Right ventricle myocardium inferior (tissue), 1 donor: Measurements from ENCODE around the gene RXYLT1. TPM values are rescaled to one million over a fixed set of nuclear protein-coding genes. Genes with fewer than 3 reads are reported as not detected.

Source experiments
- ATAC-seq: fragments of 200-7000 bp; cut with Tn5 transposase; one replicate; pipeline ENCODE4 v1.9.1; 2020; ENCODE audit warnings: mild to moderate bottlenecking, moderate library complexity
- DNase-seq: peaks from one replicate; pipeline ENCODE4 v3.0.0; 2021; ENCODE audit errors: missing footprints
- intact Hi-C: fragments of 100-400 bp; cut with DNase I; formaldehyde crosslinking; loops from one replicate; pipeline ENCODE4 v1.11.0; 2022
- total RNA-seq: library from RNA; stranded (reverse); fragmentation: NEBNext Ultra II Directional; extraction: Animal tissue kit (Norgen Biotek cat#: 25700); gene quantifications from one replicate; pipeline ENCODE4 v1.2.1, GENCODE V29; 2021
- donor health status: DM: no; HTN: yes; CAD: no; lungs with severe emphysema.

Gene RXYLT1
- total RNA-seq, 1 donor from 2014 or later: 13.9 TPM

DNA sequence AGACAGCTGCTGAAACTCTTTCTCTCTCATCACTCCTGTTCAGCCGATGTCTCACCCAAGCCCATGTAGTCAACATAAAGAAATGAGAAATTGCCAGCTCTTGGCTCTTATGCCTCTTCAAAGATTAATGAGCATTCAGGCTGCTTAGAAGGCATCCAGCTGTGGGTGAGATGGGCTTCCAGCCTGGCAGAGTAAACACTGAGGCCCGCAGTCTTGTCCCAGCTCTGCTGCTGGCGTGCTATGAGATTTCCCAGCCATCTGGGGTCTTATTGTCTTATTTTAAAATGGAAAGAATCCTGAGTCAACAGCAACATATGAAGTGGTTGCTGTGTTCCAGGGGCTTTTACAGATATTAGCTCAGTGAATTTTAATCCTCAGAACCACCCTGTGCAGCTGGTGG is 12.6 kb downstream of the RXYLT1 start:
- intact Hi-C loops: no loop called here
- DNase-seq (no peak), ATAC-seq (no peak)

DNA sequence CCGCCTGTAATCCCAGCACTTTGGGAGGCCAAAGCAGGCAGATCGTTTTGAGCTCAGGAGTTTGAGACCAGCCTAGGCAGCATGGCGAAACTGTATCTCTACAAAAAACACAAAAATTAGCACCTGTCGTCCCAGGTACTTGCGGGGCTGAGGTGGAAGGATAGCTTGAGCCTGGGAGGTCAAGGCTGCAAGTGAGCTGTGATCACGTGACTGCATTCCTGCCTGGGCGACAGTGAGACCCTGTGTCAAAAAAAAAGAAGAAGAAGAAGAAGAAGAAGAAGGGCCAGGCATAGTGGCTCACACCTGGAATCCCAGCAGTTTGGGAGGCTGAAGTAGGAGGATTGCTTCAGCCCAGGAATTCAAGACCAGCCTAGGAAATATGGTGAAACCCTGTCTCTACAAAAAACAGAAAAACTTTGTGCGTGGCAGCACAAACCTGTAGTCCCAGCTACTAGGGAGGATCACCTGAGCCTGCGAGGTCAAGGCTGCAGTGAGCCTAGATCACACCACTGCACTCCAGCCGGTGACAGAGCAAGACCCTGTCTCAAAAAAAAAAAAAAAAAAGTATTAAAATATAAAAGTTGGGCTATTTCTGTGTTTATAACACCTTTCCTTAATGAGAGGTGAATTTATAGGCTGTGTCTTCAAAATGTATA is 15.5 kb downstream of the RXYLT1 start:
- intact Hi-C loops: no loop called here
- ATAC-seq (no peak), DNase-seq (no peak)

DNA sequence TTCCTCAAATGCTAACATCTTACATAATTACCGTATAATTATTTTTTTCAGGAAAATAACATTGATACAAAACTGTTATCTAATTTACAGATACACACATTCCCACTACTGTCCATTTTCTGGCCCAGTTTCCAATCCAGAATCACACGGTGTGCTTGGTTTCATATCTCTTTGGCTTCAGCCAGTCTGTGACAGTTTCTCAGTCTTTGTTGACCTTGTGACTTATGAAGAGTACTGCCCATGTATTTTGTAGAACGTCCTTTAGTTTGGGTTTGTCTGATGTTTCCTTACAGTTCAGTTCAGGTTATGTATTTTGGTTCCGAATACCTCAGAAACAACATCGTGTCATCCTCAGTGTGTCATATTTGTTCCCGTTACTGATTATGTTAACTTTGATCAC is 16.2 kb downstream of the RXYLT1 start:
- DNase-seq (no peak), ATAC-seq (no peak)
- intact Hi-C loops: no loop called here

DNA sequence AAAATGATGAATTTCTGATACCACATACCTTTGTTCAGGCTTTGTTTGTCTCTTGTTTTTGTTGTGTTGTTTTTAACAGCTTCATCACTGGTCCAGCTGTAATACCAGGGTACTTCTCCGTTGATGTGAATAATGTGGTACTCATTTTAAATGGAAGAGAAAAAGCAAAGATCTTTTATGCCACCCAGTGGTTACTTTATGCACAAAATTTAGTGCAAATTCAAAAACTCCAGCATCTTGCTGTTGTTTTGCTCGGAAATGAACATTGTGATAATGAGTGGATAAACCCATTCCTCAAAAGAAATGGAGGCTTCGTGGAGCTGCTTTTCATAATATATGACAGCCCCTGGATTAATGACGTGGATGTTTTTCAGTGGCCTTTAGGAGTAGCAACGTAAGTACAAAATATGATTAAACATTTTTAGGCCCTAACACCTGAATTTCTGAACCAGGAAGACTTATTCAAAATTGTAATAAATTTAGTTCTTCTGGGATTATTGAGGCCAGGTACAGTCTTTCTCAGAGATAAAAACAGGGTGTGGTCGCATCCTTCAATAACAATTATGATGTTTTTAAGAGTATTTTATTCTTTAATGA is 22.4 kb downstream of the RXYLT1 start:
- intact Hi-C loops: loop anchor here (5.0 to 10.0 kb wide), 2 partner anchors 130 to 377 kb away; no protein-coding TSS in a partner anchor
- DNase-seq: no peak
- no peak for ATAC-seq

DNA sequence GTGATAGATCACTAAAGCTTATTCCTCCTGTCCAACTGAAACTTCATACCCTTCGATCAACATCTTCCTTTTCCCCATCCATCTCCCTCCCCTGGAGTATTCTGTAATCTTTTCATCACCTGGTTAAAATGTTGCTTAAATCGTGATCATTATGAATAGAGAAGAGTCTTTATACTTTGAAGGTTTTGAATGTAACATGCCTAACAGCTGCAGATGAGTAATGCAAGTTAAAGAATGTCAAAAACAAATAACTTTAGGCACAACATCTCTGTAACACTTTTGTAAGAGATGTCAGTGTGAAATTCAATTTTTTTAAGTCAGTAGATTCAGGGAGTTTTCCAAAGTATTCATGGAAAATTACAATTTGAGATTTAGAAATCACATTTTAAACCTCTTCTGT is 25.0 kb downstream of the RXYLT1 start:
- DNase-seq (no peak), ATAC-seq (no peak)
- intact Hi-C loops: loop anchor here (5.0 to 10.0 kb wide), 3 partner anchors 132 to 702 kb away; no protein-coding TSS in a partner anchor

DNA sequence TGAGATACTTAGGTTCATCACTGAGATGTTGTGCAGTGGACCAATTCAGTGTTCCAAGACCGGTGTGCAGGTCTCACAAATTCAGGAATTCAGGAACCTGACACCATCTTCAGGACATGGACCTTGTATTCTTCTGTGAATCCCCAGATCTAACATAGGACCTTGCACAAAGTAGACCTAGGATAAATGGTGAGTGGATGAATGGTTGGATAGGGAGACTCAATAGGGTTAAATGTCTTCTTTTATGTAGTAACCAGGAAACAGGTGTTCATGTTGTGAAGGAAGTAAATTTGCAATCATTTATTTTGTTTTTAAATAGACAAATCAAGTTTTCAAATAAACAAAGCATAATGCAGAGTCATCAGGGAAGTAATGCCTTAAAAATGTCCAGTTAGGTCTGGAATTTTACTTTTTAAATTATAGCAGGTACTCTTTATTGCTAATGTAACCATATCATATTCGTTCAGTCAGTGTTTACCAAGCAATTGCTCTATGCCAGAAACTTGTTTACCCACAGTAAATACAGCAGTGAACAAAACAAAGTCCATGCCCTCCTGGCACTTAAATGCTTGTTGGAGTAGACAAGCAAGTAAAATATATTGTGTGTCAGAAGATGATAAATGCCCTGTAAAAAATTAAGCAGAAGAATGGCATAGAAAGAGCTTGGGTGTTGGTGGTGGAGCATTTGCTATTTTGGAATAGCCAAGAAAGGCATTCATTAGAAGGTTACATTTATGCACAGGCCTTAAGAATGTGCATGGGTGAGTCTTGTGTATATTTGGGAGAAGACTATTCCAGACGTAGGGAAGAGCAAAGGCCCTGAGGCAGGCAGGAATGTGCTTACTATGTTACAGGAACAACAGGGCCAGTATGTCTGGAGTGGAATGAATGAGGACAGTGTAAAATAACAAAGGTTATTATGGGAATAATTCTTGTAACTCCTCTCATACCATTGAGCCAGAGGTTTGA is 26.3 kb downstream of the RXYLT1 start:
- intact Hi-C loops: loop anchor here (5.0 to 10.0 kb wide), 2 partner anchors 381 to 704 kb away; no protein-coding TSS in a partner anchor
- DNase-seq: no peak
- no peak for ATAC-seq

DNA sequence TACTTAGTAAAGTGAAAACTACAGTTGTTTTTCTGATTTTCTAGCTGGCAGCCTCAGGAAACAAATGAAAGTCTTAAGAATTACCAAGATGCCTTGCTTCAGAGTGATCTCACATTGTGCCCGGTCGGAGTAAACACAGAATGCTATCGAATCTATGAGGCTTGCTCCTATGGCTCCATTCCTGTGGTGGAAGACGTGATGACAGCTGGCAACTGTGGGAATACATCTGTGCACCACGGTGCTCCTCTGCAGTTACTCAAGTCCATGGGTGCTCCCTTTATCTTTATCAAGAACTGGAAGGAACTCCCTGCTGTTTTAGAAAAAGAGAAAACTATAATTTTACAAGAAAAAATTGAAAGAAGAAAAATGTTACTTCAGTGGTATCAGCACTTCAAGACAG is 28.9 kb downstream of the RXYLT1 start:
- DNase-seq: no peak
- no peak for ATAC-seq

DNA sequence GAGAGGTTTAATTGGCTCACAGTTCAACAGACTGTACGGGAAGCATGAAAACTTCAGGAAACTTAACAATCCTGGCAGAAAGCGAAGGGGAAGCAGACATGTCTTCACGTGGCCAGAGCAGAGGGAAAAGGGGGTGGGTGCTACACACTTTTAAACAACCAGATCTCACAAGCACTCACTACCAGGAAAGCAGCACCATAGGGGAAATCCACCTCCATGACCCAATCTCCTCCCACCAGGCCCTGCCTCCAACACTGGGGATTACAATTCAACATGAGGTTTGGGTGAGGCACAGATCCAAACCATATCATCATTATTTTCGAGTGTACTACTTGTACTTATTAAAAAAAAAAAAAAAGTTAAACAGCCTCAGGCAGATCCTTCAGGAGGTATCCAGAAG is 29.9 kb downstream of the RXYLT1 start:
- no peak for DNase-seq
- no peak for ATAC-seq
- intact Hi-C loops: loop anchor here (5.0 to 10.0 kb wide), 2 partner anchors 385 to 707 kb away; no protein-coding TSS in a partner anchor

More for the DNA sequence above, 28.9 kb downstream of the RXYLT1 start:
- intact Hi-C loops: loop anchor here (5.0 to 10.0 kb wide), 2 partner anchors 384 to 706 kb away; no protein-coding TSS in a partner anchor

DNA sequence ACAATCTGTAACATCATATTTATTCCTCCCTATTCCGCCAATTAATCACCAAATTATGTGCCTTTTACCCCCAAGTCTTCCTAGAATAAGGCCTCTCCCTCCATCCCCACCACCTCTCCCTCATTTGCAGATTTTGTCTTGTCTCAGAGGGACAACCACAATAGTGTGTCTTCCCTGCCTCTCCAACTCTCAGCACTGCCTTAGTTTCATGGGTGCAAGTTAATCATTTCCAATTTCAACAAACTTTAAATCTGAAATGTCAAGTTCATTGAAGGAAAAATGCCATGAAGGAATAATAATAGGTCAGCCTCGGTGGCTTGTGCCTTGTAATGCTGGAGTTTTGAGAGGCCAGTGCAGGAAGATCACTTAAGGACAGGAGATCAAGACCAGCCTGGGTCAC is 31.6 kb downstream of the RXYLT1 start:
- no peak for ATAC-seq
- no peak for DNase-seq
- intact Hi-C loops: no loop called here

DNA sequence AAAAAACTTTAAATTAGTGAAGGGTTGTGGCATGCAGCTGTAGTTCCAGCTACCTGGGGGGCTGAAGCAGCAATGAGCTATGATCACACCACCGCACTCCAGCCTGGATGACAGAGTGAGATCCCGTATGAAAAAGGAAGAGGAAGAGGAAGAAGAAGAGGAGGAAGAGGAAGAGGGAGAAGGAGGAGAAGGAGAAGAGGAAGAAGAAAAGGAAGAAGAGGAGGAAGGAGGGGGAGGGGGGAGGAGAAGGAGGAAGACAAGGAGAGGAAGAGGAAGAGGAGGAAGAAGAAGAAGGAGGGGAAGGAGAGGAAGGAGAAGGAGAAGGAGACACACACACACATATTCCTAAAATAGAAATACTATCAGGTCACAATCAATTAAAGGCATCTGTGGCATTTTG is 32.0 kb downstream of the RXYLT1 start:
- DNase-seq (no peak), ATAC-seq (no peak)
- intact Hi-C loops: no loop called here

DNA sequence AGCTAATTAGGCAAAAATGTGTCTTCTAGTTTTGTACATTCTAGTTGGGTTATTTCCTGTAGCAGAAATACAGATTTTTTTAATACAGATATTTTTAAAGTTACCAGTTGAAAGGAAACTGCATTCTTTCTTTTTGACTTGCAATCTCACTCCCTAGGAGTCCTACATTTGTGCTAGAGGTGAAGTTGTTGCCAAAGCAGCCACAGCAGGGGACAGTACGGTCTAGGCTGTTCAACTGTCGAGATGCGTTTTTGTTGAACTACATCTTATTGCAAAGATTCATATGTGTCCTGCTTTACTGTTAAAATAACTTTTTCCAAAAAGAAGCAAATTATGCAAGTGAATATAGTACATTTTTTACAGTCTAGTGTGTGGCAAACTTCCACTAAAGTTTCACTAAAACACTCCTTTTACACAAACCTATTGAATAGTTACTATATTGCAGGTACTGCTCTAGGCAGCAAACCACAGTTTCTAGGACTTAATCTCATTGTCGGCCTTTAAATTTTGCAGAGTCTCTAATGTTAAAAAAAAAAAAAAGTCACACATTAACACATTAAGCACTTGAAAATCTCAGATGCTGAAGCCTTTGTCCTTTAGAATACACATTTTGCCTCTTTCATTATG is 34.5 kb downstream of the RXYLT1 start:
- intact Hi-C loops: no loop called here
- DNase-seq (no peak), ATAC-seq (no peak)

DNA sequence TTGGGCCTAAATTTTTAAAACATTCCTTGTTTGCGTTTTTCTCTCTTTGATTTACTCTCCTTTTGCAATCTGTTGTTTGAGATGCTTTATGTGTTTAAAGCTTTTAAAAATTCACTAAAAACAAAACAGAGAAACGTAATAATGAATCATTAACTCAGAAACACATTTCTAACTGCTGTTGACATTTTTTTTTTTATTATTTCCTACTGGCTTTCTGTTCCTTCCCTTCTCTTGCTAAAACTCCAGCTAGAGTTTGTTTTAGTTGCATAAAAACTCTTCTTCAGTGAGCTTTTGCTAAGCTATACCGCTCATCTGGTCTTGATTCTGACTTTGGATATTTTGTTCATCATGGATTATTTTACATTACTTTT is 35.8 kb downstream of the RXYLT1 start:
- ATAC-seq: no peak
- intact Hi-C loops: no loop called here
- no peak for DNase-seq

DNA sequence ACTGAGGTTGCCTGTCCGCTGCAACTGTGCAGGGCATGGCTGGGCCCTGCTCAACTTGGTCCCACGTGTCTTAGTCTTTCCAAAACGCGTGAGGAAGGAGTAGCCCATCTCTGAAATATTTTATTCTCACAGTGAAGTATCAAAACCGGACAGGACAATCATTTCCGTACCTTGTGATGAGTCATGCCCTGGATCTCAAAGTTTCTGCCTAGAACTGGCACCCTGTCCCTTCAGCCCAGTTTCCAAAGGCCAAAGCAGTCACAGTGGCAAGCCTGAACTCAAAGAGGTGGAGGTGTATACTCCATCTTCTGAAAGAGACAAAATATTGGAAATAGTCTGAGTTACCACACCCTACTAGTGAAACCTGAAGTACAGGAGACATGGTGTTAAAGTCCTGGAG is 36.3 kb downstream of the RXYLT1 start:
- ATAC-seq: no peak
- intact Hi-C loops: no loop called here
- no peak for DNase-seq

DNA sequence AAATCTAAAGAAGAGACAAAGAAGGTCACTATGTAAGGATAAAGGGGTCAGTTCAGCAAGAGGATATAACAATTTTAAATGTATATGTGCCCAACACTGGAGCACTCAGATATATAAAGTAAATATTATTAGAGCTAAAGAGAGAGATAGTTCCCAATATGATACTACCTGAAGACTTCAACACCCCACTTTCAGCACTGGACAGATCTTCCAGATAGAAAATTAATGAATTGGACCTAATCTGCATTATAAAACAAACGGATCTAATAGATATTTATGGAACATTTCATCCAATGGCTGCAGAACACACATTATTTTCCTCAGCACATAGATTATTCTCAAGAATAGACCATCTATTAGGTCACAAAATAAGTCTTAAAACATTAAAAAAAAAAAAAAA is 40.7 kb downstream of the RXYLT1 start:
- ATAC-seq (no peak), DNase-seq (no peak)
- intact Hi-C loops: no loop called here

DNA sequence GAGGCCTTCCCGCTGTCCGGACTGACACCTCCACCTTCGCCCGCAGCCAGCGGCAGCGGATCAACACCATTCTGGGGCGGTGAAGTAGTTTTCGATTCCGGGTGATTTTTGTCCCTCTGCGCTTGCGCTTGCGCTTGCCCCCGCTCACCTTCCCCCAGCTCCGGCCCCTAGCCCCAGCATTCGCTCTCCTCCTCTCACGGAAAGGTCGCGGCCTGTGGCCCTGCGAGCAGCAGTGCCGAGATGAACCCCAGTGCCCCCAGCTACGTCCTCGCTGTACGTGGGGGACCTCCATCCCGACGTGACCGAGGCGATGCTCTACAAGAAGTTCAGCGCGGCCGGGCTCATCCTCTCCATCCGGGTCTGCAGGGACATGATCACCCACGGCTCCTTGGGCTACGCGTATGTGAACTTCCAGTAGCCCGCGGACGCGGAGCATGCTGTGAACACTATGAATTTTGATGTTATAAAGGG is 42.1 kb downstream of the RXYLT1 start:
- intact Hi-C loops: no loop called here
- DNase-seq (peak; percentile 73), ATAC-seq (peak; percentile 58)

DNA sequence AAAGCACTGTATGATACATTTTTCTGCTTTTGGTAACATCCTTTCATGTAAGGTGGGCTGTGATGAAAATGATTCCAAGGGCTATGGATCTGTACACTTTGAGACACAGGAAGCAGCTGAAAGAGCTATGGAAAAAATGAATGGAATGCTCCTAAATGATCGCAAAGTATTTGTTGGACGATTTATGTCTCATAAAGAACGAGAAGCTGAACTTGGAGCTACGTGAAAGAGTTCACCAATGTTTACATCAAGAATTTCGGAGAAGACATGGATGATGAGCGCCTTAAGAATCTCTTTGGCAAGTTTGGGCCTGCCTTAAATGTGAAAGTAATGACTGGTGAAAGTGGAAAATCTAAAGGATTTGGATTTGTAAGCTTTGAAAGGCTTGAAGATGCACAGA is 42.6 kb downstream of the RXYLT1 start:
- DNase-seq (no peak), ATAC-seq (no peak)
- intact Hi-C loops: no loop called here

DNA sequence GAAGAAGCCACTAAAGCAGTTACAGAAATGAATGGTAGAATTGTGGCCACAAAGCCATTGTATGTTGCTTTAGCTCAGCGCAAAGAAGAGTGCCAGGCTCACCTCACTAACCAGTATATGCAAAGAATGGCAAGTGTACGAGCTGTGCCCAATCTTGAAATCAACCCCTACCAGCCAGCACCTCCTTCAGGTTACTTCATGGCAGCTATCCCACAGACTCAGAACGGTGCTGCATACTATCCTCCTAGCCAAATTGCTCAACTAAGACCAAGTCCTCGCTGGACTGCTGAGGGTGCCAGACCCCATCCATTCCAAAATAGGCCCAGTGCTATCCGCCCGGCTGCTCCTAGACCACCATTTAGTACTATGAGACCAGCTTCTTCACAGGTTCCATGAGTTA is 43.3 kb downstream of the RXYLT1 start:
- intact Hi-C loops: no loop called here
- DNase-seq (no peak), ATAC-seq (no peak)

DNA sequence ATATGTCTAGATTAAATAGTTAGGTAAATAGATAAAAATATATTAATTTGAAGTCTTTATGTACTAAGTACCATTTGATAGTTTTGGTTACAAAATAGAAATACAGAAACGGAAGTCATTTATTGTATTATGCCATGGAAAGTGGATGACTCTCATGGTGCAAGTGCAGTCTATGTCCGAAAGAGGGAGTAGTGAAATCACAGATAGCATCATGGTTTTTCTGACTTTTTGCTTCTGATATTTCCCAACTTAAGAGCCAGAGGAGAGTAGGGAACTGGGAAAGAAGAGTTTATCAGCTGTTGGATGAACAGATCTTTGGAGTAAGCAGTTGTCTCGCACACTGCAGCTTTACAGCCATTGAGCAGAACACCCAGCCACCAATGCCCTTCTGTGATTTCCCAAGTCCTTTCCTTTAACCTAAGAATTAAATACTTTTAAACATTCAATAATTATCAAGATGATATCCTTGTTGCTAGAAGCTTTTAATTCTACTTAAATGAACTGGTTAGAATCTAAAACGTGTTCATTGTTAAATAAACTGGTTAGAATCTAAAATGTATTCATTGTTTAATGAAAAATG is 46.4 kb downstream of the RXYLT1 start:
- peak; percentile 85 for ATAC-seq
- DNase-seq: no peak
- intact Hi-C loops: no loop called here

DNA sequence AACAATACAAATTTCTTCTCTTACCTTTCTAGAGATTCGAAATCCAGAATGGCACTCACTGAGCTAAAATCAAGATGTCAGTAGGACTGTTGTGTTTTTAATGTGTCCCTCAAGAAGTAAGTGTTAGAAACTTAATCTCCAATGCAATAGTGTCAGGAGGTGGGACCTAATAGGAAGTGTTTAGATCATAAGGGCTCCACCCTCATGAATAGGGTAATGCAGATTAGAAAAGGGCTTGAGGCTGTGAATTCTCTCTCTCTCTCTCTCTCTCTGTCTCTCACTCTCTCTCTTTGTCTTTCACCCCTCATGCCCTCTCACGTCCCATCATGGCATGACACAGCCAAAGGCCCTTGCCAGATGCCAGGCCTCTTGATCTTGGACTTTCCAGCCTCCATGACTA is 49.2 kb downstream of the RXYLT1 start:
- intact Hi-C loops: no loop called here
- no peak for ATAC-seq
- DNase-seq: no peak
